ENCODE results near the gene SPATA24.
A peak's percentile ranks its signal among the peaks of the same experiment; 100 is the strongest.
"Not testable (repeated sequence)": the region's sequence is repeated elsewhere in the genome, so short reads cannot be mapped to it uniquely, and the experiment has no call there.

SPATA24 gene, protein sequence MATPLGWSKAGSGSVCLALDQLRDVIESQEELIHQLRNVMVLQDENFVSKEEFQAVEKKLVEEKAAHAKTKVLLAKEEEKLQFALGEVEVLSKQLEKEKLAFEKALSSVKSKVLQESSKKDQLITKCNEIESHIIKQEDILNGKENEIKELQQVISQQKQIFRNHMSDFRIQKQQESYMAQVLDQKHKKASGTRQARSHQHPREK

DNA sequence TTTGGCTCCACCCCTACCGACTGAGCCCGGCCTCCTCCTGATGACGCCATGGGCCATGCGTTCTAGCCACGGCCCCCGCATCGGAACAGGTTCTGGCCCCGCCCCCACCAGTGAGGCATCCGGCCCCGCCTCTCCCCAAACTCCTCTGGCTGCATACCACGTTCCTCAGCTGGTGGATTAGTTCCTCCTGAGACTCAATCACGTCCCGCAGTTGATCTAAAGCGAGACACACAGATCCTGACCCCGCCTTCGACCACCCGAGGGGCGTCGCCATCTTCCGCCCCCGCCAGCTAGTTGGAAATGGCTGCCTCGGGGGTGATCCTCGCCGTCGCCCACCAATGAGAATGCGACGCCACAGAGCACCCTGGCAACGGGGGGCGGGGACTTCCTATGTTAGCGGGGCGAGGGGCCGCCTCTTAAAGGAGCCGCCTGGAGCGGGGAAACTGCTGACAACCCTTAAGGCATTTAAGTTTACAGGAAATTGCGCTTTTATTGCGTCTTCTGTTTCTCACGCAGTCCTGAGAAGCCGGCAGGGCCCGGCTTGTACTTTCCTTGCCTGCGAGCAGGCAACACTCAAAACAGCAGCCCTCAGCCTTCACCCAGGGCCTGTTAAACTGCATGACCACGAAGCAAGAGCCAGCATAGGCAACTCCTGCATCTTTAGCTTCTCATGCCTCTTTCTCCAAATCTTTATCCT is at the start of gene SPATA24:
SPATA24 (minus strand) TSS at position 303 of the 697 bp plus-strand sequence; CDS start at position 274, 29 bp downstream.
- peak; percentile 98 for DNase-seq (ENCODE audit: low read depth)

GRCh38 chr5:139451878-139452660 is 48.2 kb upstream of the SPATA24 start:
- DNase-seq (ENCODE audit: low read depth): no peak

GRCh38 chr5:139451176-139451575 is 47.3 kb upstream of the SPATA24 start:
- no peak for DNase-seq (ENCODE audit: low read depth)

GRCh38 chr5:139446956-139447779 is 43.3 kb upstream of the SPATA24 start:
- no peak for DNase-seq (ENCODE audit: low read depth)

GRCh38 chr5:139445325-139446170 is 41.7 kb upstream of the SPATA24 start:
- no peak for DNase-seq (ENCODE audit: low read depth)

- no peak for DNase-seq (ENCODE audit: low read depth)
Measured at GRCh38 chr5:139443831-139444453, 40.1 kb upstream of the SPATA24 start.

DNA sequence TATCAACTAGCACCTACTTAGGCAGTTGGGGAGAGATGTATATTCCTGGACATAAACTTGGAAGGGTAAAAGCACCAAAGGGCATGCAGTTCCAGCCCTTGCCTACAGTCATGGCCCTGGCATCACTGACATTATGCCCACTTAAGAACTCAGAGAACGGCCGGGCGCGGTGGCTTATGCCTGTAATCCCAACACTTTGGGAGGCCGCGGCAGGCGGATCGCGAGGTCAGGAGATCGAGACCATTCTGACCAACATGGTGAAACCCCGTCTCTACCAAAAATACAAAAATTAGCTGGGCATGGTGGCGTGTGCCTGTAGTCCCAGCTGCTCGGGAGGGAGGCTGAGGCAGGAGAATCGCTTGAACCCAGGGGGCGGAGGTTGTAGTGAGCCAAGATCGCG is 36.5 kb upstream of the SPATA24 start:
- not testable (repeated sequence) for DNase-seq (ENCODE audit: low read depth)

DNA sequence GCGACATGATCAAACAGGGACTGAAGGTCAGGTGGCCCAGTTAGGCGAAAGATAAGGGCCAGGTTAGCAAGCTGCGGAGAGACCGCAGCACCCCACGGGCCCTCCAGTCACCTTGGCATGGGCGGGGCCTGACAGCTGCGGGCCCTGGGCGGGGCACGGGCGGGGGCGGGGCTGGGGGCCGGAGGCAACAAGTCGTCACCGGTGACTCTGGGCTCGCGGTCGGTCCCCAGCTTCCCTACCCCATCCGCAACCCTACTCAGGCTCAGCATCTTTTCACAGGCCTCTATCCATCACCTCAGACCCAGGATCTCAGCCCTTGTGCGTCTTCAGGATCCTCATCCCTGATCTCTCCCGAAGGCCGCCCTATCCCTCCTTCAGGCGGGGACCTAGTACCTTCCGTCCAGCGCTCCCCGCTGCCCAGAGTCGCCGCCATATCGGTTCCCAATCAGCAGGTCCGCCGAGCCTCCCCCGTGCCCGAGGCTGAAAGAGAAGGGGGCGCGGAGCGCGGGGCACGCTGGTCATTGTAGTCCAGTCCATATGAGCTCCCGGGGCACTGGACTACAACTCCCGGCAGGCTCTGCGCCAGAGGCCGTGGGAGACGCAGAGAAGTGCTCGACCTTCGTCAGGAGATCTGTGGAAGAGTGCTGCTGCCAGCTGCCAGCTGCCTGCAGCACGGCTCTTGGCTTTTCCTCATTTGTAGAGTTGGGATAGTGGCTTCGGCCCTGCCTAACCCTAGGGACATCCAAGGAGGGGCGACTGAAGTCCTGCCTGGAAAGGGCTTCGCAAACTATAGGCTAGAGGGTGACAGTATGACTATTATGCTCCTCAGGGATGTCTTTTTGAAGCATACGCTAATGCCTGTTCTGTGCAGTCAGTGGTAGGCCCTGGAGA is 35.4 kb upstream of the SPATA24 start, which contains the start of gene DNAJC18:
DNAJC18 (minus strand) TSS at position 513 of the 891 bp plus-strand sequence; CDS start at position 433, 80 bp downstream.
- DNase-seq (ENCODE audit: low read depth): peak; percentile 88

GRCh38 chr5:139438707-139439012 is 34.8 kb upstream of the SPATA24 start:
- no peak for DNase-seq (ENCODE audit: low read depth)

DNA sequence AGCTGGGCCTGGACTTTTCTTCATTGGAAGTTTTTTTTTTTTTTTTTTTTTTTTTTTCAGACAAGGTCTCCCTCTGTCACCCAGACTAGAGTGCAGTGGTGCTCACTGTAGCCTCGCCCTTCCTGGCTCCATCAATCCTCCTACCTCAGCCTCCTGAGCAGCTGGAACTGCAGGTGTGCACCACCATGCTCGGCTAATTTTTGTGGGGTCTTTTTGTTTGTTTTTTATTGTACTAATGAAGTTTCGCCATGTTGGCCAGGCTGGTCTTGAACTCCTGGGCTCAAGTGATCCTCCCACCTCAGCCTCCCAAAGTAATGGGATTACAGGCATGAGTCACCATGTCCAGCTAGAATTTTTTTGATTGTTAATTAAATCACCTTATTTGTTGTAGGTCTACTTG is 31.8 kb upstream of the SPATA24 start:
- DNase-seq (ENCODE audit: low read depth): no peak

GRCh38 chr5:139431706-139432105 is 27.8 kb upstream of the SPATA24 start:
- DNase-seq (ENCODE audit: low read depth): no peak

GRCh38 chr5:139430015-139430414 is 26.1 kb upstream of the SPATA24 start:
- no peak for DNase-seq (ENCODE audit: low read depth)

DNA sequence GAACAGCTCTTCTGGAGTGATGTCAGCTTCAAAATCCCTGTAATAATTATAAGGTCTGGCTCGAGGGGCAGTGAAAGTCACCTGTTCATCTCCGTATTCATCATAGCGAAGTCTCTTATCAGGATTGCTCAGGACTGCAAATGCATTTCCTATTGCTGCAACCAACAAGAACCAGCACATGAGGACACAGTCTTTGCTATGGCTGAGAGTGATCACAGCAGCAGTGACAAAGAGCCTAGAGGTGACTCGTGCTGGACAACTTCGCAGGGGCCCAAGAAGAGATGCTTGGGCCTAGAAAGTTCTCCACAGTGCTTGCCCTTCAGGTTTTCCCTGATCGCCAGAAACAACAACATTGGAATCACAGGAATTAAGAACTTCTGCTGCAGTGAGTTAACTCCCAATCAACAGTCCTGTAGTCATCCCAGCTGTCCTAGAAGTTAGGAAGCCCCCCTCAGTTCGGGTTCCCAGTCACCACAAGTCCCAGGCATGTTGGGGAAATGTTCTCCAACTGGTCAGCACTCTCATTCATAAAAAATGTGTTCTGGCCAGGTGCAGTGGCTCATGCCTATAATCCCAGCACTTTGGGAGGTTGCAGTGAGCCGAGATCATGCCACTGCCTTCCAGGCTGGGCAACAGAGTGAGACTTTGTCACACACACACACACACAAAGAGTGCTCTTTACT is 22.5 kb upstream of the SPATA24 start:
- DNase-seq (ENCODE audit: low read depth): no peak

DNA sequence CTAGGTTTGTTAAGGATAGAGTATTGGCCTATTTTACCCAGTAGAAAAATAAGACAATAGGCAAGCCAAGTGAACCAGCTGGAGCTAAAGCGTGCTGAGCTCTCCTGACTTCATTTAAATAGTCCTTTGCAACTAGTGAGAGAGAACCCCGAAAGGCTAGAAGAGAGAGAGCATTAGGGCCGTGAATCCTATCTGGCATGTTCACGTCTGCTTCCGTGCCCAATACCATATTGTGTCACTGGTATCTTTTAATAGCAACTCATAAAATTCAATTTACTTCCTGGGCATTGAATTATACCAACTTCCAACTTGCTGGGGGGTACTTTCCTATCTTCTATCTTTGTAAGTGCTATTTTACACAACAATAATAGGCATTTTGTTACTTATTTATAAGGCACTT is 21.6 kb upstream of the SPATA24 start:
- no peak for DNase-seq (ENCODE audit: low read depth)

DNA sequence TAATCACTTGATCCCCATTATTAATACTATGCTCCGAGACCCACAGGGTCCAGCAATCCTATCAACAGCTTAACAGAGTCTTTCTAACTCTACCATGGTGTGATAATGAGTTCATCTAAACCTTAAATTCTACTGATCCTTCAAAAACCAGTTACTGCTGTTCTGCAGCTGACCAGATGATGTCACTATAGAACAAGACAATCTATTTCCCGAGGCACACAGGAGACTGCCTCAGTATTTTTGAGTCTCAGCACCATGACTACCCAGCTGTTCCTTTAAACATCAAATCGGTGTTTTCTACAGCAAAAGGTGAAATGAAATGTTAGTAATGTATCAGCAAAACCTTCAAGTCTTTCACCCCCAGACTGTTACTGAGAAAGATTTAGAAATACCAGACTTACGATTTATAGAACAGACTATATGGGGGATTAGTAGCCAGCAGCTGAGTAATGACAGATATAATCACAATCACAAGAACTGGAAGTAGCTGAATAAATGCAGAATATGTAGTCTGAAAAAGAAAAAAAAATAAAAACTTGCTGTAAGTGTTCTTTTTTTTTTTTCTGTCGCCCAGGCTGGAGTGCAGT is 18.5 kb upstream of the SPATA24 start:
- no peak for DNase-seq (ENCODE audit: low read depth)

- DNase-seq (ENCODE audit: low read depth): no peak
Measured at GRCh38 chr5:139419226-139420192, 15.6 kb upstream of the SPATA24 start.

DNA sequence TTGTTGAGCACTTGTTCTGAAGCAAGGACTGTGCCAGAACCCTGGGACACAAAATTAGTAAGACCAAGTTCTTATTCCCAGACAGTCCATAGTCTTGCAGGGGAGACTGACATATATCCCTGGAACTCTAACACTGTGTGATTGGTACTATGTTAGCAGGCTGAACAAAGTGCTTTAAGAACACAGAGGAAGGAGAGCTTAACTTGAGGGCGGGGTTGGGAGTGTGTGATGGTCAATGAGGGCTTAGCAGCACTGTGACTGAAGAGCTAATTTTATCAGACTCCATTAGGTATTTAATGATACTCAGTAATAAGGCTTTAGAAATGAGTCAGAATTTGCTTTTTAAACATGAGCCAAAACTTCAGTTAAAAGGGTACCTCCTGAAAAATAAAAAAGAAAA is 14.9 kb upstream of the SPATA24 start:
- no peak for DNase-seq (ENCODE audit: low read depth)

GRCh38 chr5:139417214-139417613 is 13.3 kb upstream of the SPATA24 start:
- no peak for DNase-seq (ENCODE audit: low read depth)
